Hypothalamus (tissue), 51 donors: ENCODE results near the gene DFFB.
"Not testable (repeated sequence)": the region's sequence is repeated elsewhere in the genome, so short reads cannot be mapped to it uniquely, and the experiment has no call there.

Experiments used
- DNase-seq, 51 donors: peaks; one replicate each; lab custom pipeline; 2025; lab: John Stamatoyannopoulos, UW

Gene DFFB

GRCh38 chr1:3907031-3907534, 49.8 kb downstream of the DFFB start:
- DNase-seq: peak in 1 of 51 donors; percentile 14

GRCh38 chr1:3907621-3908165, 50.4 kb downstream of the DFFB start:
- no peak for DNase-seq

- no peak for DNase-seq
These were observed 51.7 kb downstream of the DFFB start for GRCh38 chr1:3908886-3909517.

GRCh38 chr1:3909615-3910014, 52.3 kb downstream of the DFFB start:
- no peak for DNase-seq

GRCh38 chr1:3910049-3910731, 52.9 kb downstream of the DFFB start:
- no peak for DNase-seq

- peak in 32 of 51 donors; percentile 5 to 66 (median 34) for DNase-seq
These were observed 53.9 kb downstream of the DFFB start for GRCh38 chr1:3910857-3911845.

- no peak for DNase-seq
These were observed 54.9 kb downstream of the DFFB start for GRCh38 chr1:3911981-3912808.

GRCh38 chr1:3912809-3913685, 55.8 kb downstream of the DFFB start:
- DNase-seq: no peak

- no peak for DNase-seq
These were observed 57.1 kb downstream of the DFFB start for GRCh38 chr1:3914331-3914851.

GRCh38 chr1:3914911-3915310, 57.6 kb downstream of the DFFB start:
- DNase-seq: no peak

- DNase-seq: no peak
These were observed 58.4 kb downstream of the DFFB start for GRCh38 chr1:3915551-3916121.

- DNase-seq: no peak
These were observed 60.5 kb downstream of the DFFB start for GRCh38 chr1:3917761-3918160.

GRCh38 chr1:3918359-3918758, 61.1 kb downstream of the DFFB start:
- DNase-seq: not testable (repeated sequence)

- no peak for DNase-seq
These were observed 61.8 kb downstream of the DFFB start for GRCh38 chr1:3918966-3919611.

- DNase-seq: no peak
These were observed 62.4 kb downstream of the DFFB start for GRCh38 chr1:3919706-3920105.

GRCh38 chr1:3921765-3922164, 64.5 kb downstream of the DFFB start:
- DNase-seq: no peak

- no peak for DNase-seq
These were observed 65.0 kb downstream of the DFFB start for GRCh38 chr1:3922201-3922725.
